NCI-H226 (cell line): ENCODE measurements around the gene OSBPL1A.
"Not testable (repeated sequence)": the region's sequence is repeated elsewhere in the genome, so short reads cannot be mapped to it uniquely, and the experiment has no call there.

Experiments
- DNase-seq: peaks from one replicate; pipeline ENCODE4 v3.0.0-alpha.2; 2015

Gene OSBPL1A

GRCh38 chr18:24177499-24178133 is 220.0 kb downstream of the OSBPL1A start:
- no peak for DNase-seq

GRCh38 chr18:24176727-24177416 is 220.8 kb downstream of the OSBPL1A start:
- DNase-seq: peak; percentile 16

- no peak for DNase-seq
Measured at GRCh38 chr18:24173997-24174396, 223.6 kb downstream of the OSBPL1A start.

- no peak for DNase-seq
Measured at GRCh38 chr18:24170360-24170759, 227.3 kb downstream of the OSBPL1A start.

- DNase-seq: no peak
Measured at GRCh38 chr18:24168496-24168895, 229.1 kb downstream of the OSBPL1A start.

- DNase-seq: no peak
Measured at GRCh38 chr18:24161304-24161703, 236.3 kb downstream of the OSBPL1A start.

GRCh38 chr18:24160086-24160485 is 237.5 kb downstream of the OSBPL1A start:
- no peak for DNase-seq

GRCh38 chr18:24157855-24158254 is 239.8 kb downstream of the OSBPL1A start:
- no peak for DNase-seq

- DNase-seq: no peak
Measured at GRCh38 chr18:24153397-24153796, 244.2 kb downstream of the OSBPL1A start.

- DNase-seq: not testable (repeated sequence)
Measured at GRCh38 chr18:24149591-24149990, 248.0 kb downstream of the OSBPL1A start.

- no peak for DNase-seq
Measured at GRCh38 chr18:24142376-24142775, 255.2 kb downstream of the OSBPL1A start.

GRCh38 chr18:24140697-24141096 is 256.9 kb downstream of the OSBPL1A start:
- DNase-seq: no peak

GRCh38 chr18:24138789-24139616 is 258.6 kb downstream of the OSBPL1A start, which contains the start of gene CABYR:
TSS of gene CABYR (plus strand) at chr18:24139062. CDS start at chr18:24143115, 4,053 bp downstream.
- DNase-seq: peak; percentile 80

GRCh38 chr18:24138409-24138788 is 259.2 kb downstream of the OSBPL1A start:
- DNase-seq: no peak

- no peak for DNase-seq
Measured at GRCh38 chr18:24136967-24137373, 260.7 kb downstream of the OSBPL1A start.

GRCh38 chr18:24130494-24130893 is 267.1 kb downstream of the OSBPL1A start:
- no peak for DNase-seq

- DNase-seq: no peak
Measured at GRCh38 chr18:24128700-24129099, 268.9 kb downstream of the OSBPL1A start.

GRCh38 chr18:24127735-24128134 is 269.9 kb downstream of the OSBPL1A start:
- DNase-seq: no peak

GRCh38 chr18:24126155-24126961 is 271.3 kb downstream of the OSBPL1A start:
- DNase-seq: no peak

GRCh38 chr18:24121625-24122024 is 276.0 kb downstream of the OSBPL1A start:
- no peak for DNase-seq

GRCh38 chr18:24120676-24121075 is 276.9 kb downstream of the OSBPL1A start:
- no peak for DNase-seq

- DNase-seq: peak; percentile 41
Measured at GRCh38 chr18:24118750-24119577, 278.7 kb downstream of the OSBPL1A start.
